GM19328 (cell line): ENCODE data around the gene PYROXD2.
A peak's percentile ranks its signal among the peaks of the same experiment; 100 is the strongest.

ENCODE experiments used
- ATAC-seq: cut with Tn5 transposase; IDR thresholded peaks from one replicate; pipeline ENCODE4 v1.9.1; 2021; ENCODE audit warnings: mild to moderate bottlenecking, moderate library complexity; ENCODE audit not compliant: unreplicated experiment

Gene PYROXD2

GRCh38 chr10:98416606-98417388, 1.8 kb upstream of the PYROXD2 start:
- ATAC-seq, result no peak

GRCh38 chr10:98415731-98416119, 743 bp upstream of the PYROXD2 start:
- no peak for ATAC-seq

- no peak for ATAC-seq
These were observed 427 bp downstream of the PYROXD2 start for GRCh38 chr10:98414578-98414931.

- no peak for ATAC-seq
These were observed 3.2 kb downstream of the PYROXD2 start for GRCh38 chr10:98411768-98412167.

- ATAC-seq, result no peak
These were observed 3.8 kb downstream of the PYROXD2 start for GRCh38 chr10:98411166-98411565.

- no peak for ATAC-seq
These were observed 4.2 kb downstream of the PYROXD2 start for GRCh38 chr10:98410759-98411158.

- ATAC-seq, result no peak
These were observed 4.7 kb downstream of the PYROXD2 start for GRCh38 chr10:98410135-98410743.

- ATAC-seq, result no peak
These were observed 6.2 kb downstream of the PYROXD2 start for GRCh38 chr10:98408799-98409198.

GRCh38 chr10:98407744-98408241, 7.2 kb downstream of the PYROXD2 start:
- ATAC-seq, result no peak

GRCh38 chr10:98407017-98407743, 7.8 kb downstream of the PYROXD2 start:
- no peak for ATAC-seq

- no peak for ATAC-seq
These were observed 9.6 kb downstream of the PYROXD2 start for GRCh38 chr10:98405422-98405821.

- peak; percentile 53 for ATAC-seq
These were observed 10.2 kb downstream of the PYROXD2 start for GRCh38 chr10:98404571-98405359.

GRCh38 chr10:98403812-98404504, 11.0 kb downstream of the PYROXD2 start:
- no peak for ATAC-seq

GRCh38 chr10:98402931-98403718, 11.9 kb downstream of the PYROXD2 start:
- no peak for ATAC-seq

GRCh38 chr10:98402478-98402877, 12.5 kb downstream of the PYROXD2 start:
- no peak for ATAC-seq

- ATAC-seq, result no peak
These were observed 14.5 kb downstream of the PYROXD2 start for GRCh38 chr10:98400482-98400881.

GRCh38 chr10:98399784-98400183, 15.2 kb downstream of the PYROXD2 start:
- ATAC-seq, result no peak

- ATAC-seq, result no peak
These were observed 17.8 kb downstream of the PYROXD2 start for GRCh38 chr10:98397089-98397600.
